Measurements from ENCODE around the gene NR0B2. TPM values are rescaled to one million over a fixed set of nuclear protein-coding genes. Genes with fewer than 3 reads are reported as not detected.
A peak's percentile ranks its signal among the peaks of the same experiment; 100 is the strongest.

Gene NR0B2
- total and polyA plus RNA-seq, 2 of the 13 experiments (the other 11 are each of a cell fraction or from before 2014, with no cell fraction given), result 72.5 to 133 TPM

DNA sequence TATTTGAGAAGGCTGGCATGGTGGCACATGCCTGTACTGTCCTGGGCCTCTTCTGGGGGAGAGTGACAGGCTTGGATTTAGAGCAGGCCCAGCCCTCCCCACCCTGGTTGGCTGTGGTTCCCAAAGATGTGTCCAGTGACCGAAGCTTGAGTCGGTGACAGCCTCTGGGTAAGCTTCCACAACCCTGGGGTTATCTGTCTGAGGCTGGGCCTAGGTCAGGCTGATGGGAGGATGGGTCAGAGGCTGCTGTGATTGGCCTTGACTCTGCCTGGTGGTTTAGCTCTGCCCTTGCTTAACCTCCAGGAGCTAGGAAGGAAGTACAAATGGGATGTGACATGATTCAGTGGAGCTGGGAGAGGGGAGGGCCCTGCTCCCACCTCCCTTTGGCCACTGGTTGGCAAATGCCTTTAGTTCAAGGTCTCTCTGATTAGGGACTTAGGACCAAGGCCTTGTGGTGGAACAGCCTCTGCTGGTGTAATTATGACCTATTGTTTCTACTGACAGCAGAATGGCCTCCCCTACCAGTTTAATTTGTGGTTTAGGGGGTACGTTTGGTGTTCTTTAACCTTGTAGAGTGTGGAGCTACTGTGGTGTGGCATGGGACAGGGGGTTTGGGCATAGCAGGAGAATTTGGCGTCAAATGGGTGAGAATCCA, 24.4 kb upstream of the NR0B2 start (continued):
- TF ChIP-seq, protein P1, sequence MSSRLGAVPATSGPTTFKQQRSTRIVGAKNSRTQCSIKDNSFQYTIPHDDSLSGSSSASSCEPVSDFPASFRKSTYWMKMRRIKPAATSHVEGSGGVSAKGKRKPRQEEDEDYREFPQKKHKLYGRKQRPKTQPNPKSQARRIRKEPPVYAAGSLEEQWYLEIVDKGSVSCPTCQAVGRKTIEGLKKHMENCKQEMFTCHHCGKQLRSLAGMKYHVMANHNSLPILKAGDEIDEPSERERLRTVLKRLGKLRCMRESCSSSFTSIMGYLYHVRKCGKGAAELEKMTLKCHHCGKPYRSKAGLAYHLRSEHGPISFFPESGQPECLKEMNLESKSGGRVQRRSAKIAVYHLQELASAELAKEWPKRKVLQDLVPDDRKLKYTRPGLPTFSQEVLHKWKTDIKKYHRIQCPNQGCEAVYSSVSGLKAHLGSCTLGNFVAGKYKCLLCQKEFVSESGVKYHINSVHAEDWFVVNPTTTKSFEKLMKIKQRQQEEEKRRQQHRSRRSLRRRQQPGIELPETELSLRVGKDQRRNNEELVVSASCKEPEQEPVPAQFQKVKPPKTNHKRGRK (CRISPR knock-in tag; IDR thresholded peaks at IDR 0.05), result no peak
- no peak for TF ChIP-seq BRCA1 (CRISPR knock-in tag; IDR thresholded peaks at IDR 0.05)
- TF ChIP-seq, protein P2, sequence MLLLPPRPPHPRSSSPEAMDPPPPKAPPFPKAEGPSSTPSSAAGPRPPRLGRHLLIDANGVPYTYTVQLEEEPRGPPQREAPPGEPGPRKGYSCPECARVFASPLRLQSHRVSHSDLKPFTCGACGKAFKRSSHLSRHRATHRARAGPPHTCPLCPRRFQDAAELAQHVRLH (CRISPR knock-in tag; IDR thresholded peaks at IDR 0.05; ENCODE audit: borderline replicate concordance, low read depth), result peak; percentile 67; the same call in 1 of the 2 replicates
- TF ChIP-seq, protein P3, sequence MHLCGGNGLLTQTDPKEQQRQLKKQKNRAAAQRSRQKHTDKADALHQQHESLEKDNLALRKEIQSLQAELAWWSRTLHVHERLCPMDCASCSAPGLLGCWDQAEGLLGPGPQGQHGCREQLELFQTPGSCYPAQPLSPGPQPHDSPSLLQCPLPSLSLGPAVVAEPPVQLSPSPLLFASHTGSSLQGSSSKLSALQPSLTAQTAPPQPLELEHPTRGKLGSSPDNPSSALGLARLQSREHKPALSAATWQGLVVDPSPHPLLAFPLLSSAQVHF (CRISPR knock-in tag; IDR thresholded peaks at IDR 0.05), result no peak
- TF ChIP-seq ZNF567 (CRISPR knock-in tag; IDR thresholded peaks at IDR 0.05; ENCODE audit: borderline replicate concordance), result peak; percentile 61; the same call in 1 of the 2 replicates
- no peak for TF ChIP-seq ZNF747 (CRISPR knock-in tag; IDR thresholded peaks at IDR 0.05; ENCODE audit: borderline replicate concordance)
- TF ChIP-seq DPF2 (CRISPR knock-in tag; IDR thresholded peaks at IDR 0.05; ENCODE audit: borderline replicate concordance, low read depth), result peak; percentile 75
- TF ChIP-seq, protein P4, sequence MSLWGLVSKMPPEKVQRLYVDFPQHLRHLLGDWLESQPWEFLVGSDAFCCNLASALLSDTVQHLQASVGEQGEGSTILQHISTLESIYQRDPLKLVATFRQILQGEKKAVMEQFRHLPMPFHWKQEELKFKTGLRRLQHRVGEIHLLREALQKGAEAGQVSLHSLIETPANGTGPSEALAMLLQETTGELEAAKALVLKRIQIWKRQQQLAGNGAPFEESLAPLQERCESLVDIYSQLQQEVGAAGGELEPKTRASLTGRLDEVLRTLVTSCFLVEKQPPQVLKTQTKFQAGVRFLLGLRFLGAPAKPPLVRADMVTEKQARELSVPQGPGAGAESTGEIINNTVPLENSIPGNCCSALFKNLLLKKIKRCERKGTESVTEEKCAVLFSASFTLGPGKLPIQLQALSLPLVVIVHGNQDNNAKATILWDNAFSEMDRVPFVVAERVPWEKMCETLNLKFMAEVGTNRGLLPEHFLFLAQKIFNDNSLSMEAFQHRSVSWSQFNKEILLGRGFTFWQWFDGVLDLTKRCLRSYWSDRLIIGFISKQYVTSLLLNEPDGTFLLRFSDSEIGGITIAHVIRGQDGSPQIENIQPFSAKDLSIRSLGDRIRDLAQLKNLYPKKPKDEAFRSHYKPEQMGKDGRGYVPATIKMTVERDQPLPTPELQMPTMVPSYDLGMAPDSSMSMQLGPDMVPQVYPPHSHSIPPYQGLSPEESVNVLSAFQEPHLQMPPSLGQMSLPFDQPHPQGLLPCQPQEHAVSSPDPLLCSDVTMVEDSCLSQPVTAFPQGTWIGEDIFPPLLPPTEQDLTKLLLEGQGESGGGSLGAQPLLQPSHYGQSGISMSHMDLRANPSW (CRISPR knock-in tag; IDR thresholded peaks at IDR 0.05; ENCODE audit: borderline replicate concordance), result 0 out of 2 replicates have a peak, but pooled peaks have one; percentile 78
- TF ChIP-seq TBX2 (CRISPR knock-in tag; IDR thresholded peaks at IDR 0.05; ENCODE audit: borderline replicate concordance), result peak; percentile 97
- TF ChIP-seq AHR (CRISPR knock-in tag; IDR thresholded peaks at IDR 0.05), result peak; percentile 44; the same call in 1 of the 2 replicates
- no peak for TF ChIP-seq ZNF589 (CRISPR knock-in tag; conservative IDR thresholded peaks at IDR 0.05)
- TF ChIP-seq, protein P5, sequence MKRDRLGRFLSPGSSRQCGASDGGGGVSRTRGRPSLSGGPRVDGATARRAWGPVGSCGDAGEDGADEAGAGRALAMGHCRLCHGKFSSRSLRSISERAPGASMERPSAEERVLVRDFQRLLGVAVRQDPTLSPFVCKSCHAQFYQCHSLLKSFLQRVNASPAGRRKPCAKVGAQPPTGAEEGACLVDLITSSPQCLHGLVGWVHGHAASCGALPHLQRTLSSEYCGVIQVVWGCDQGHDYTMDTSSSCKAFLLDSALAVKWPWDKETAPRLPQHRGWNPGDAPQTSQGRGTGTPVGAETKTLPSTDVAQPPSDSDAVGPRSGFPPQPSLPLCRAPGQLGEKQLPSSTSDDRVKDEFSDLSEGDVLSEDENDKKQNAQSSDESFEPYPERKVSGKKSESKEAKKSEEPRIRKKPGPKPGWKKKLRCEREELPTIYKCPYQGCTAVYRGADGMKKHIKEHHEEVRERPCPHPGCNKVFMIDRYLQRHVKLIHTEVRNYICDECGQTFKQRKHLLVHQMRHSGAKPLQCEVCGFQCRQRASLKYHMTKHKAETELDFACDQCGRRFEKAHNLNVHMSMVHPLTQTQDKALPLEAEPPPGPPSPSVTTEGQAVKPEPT (CRISPR knock-in tag; IDR thresholded peaks at IDR 0.05; ENCODE audit: low read depth), result no peak
- no peak for TF ChIP-seq RFXANK (CRISPR knock-in tag; IDR thresholded peaks at IDR 0.05)
- TF ChIP-seq ATF7-NPFF (CRISPR knock-in tag; IDR thresholded peaks at IDR 0.05; ENCODE audit: low read depth), result peak; percentile 75
- no peak for TF ChIP-seq ELF4 (CRISPR knock-in tag; IDR thresholded peaks at IDR 0.05; ENCODE audit: borderline replicate concordance)
- TF ChIP-seq ZNF570 (CRISPR knock-in tag; IDR thresholded peaks at IDR 0.05; ENCODE audit: borderline replicate concordance), result no peak
- TF ChIP-seq, protein P6, sequence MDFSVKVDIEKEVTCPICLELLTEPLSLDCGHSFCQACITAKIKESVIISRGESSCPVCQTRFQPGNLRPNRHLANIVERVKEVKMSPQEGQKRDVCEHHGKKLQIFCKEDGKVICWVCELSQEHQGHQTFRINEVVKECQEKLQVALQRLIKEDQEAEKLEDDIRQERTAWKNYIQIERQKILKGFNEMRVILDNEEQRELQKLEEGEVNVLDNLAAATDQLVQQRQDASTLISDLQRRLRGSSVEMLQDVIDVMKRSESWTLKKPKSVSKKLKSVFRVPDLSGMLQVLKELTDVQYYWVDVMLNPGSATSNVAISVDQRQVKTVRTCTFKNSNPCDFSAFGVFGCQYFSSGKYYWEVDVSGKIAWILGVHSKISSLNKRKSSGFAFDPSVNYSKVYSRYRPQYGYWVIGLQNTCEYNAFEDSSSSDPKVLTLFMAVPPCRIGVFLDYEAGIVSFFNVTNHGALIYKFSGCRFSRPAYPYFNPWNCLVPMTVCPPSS (IDR thresholded peaks at IDR 0.05), result no peak

Data from HepG2 (cell line).